GM19023 (cell line): ENCODE results near the gene RAB40C.
"Not testable (repeated sequence)": the region's sequence is repeated elsewhere in the genome, so short reads cannot be mapped to it uniquely, and the experiment has no call there.

Source experiments
- ATAC-seq: cut with Tn5 transposase; IDR thresholded peaks from one replicate; pipeline ENCODE4 v1.9.1; 2021; ENCODE audit warnings: mild to moderate bottlenecking, moderate library complexity; ENCODE audit not compliant: unreplicated experiment

RAB40C gene

GRCh38 chr16:586645-587590 is 2.9 kb upstream of the RAB40C start:
- no peak for ATAC-seq

GRCh38 chr16:588639-588888 is 1.3 kb upstream of the RAB40C start:
- ATAC-seq: peak; percentile 2

- ATAC-seq: peak; percentile 76
Measured at GRCh38 chr16:588889-589657, 793 bp upstream of the RAB40C start.

GRCh38 chr16:590188-590814 is 435 bp downstream of the RAB40C start:
- ATAC-seq: no peak

GRCh38 chr16:590815-591200 is 942 bp downstream of the RAB40C start:
- no peak for ATAC-seq

GRCh38 chr16:591231-591630 is 1.4 kb downstream of the RAB40C start:
- no peak for ATAC-seq

- no peak for ATAC-seq
Measured at GRCh38 chr16:591892-592517, 2.1 kb downstream of the RAB40C start.

GRCh38 chr16:592518-593306 is 2.8 kb downstream of the RAB40C start:
- no peak for ATAC-seq

GRCh38 chr16:593406-593805 is 3.5 kb downstream of the RAB40C start:
- ATAC-seq: no peak

GRCh38 chr16:593807-594206 is 3.9 kb downstream of the RAB40C start:
- no peak for ATAC-seq

- ATAC-seq: no peak
Measured at GRCh38 chr16:595094-595528, 5.2 kb downstream of the RAB40C start.

GRCh38 chr16:595942-596735 is 6.3 kb downstream of the RAB40C start:
- no peak for ATAC-seq

GRCh38 chr16:596736-597060 is 6.8 kb downstream of the RAB40C start:
- no peak for ATAC-seq

- not testable (repeated sequence) for ATAC-seq
Measured at GRCh38 chr16:597655-598054, 7.8 kb downstream of the RAB40C start.

GRCh38 chr16:598823-599739 is 9.2 kb downstream of the RAB40C start:
- ATAC-seq: no peak

- ATAC-seq: no peak
Measured at GRCh38 chr16:600781-601180, 10.9 kb downstream of the RAB40C start.

- ATAC-seq: no peak
Measured at GRCh38 chr16:603933-604332, 14.1 kb downstream of the RAB40C start.

GRCh38 chr16:606656-607307 is 16.9 kb downstream of the RAB40C start:
- no peak for ATAC-seq
